C1 segment of cervical spinal cord (tissue), 14 donors: ENCODE measurements around the gene SOX4.
A peak's percentile ranks its signal among the peaks of the same experiment; 100 is the strongest.
"Not testable (repeated sequence)": the region's sequence is repeated elsewhere in the genome, so short reads cannot be mapped to it uniquely, and the experiment has no call there.

ENCODE experiments used
- DNase-seq, 14 donors: peaks; one replicate each; lab custom pipeline; 2025; lab: John Stamatoyannopoulos, UW

The SOX4 gene

DNA sequence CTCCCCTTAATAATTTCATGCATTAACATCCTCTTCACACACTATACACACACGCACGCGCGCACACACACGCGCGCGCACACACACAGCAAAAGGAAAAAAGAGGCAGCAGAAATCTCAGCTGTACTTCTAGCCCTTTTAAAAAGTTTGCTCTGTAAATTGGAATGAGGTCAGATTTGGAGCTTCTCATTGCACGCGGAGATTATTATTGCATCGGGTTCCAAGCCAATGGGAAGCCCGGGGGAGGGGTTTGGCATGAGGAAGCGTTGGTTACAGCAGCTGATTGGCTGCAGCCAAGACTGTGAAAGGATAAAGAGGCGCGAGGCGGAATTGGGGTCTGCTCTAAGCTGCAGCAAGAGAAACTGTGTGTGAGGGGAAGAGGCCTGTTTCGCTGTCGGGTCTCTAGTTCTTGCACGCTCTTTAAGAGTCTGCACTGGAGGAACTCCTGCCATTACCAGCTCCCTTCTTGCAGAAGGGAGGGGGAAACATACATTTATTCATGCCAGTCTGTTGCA lies at the start of gene SOX4:
Gene SOX4 (plus strand): TSS at position 340 of the 515 bp plus-strand sequence. CDS start 784 bp downstream, outside the sequence.
- peak; percentile 8 to 93 (median 78) for DNase-seq

DNA sequence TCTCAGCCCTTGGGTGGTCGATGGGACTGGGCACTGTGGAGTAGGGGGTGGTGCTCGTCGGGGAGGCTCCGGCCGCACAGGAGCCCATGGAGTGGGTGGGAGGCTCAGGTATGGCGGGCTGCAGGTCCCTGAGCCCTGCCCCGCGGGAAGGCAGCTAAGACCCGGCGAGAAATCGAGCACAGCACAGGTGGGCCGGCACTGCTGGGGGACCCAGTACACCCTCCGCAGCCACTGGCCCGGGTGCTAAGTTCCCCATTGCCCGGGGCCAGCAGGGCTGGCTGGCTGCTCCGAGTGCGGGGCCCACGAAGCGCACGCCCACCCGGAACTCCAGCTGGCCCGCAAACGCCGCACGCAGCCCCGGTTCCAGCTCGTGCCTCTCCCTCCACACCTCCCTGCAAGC lies 41.3 kb upstream of the SOX4 start:
- DNase-seq = not testable (repeated sequence)

DNA sequence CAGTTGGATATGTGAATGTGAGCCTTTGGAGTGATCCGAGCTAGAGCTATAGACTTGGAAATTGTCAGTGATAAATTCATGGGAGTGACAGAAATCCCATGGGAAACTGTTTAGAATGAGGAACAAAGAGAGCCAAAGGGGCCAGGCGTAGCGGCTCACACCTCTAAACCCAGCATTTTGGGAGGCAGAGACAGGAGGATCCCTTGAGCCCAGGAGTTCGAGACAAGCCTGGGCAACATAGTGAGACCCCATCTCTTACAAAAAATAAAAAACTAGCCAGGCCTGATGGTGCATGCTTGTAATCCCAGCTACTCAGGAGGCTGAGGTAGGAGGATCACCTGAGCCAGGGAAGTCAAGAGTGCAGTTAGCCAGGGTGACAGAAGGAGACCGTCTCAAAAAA lies 39.3 kb upstream of the SOX4 start:
- no peak for DNase-seq

DNA sequence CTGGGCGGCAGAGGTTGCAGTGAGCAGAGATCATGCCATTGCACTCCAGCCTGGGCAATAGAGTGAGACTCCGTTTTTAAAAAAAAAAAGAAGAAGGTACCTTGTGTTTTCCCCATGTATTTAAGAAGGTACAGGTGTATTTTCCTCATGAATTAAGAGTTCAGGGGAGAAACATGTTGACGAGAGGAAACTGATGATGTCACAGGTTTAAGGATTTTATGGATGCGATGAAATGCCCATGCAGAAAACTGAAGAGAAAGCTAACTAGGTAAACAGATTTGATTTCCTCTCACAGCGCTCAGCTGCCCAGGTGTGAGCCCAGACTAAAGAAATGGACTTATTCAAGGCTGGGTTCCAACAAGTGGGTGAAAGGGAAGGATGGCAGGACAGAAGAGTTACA lies 38.4 kb upstream of the SOX4 start:
- no peak for DNase-seq

DNA sequence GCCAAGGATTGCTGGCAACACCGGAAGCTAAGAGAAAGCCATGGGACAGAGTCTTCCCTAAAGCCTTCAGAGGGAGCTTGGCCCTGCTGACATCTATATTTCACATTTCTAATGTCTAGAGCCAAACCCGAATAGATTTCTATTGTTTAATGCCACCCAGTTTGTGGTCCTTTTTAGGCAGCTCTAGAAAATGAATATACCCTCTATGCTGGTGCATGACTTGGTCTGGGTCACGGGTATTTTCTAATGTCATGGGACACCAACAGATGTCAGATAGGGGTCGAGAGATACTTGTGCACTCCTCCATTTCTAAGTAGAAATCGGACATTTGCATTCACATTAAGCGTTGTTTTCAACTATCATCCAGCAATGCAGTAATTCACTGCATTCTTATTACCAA lies 37.0 kb upstream of the SOX4 start:
- DNase-seq = no peak

DNA sequence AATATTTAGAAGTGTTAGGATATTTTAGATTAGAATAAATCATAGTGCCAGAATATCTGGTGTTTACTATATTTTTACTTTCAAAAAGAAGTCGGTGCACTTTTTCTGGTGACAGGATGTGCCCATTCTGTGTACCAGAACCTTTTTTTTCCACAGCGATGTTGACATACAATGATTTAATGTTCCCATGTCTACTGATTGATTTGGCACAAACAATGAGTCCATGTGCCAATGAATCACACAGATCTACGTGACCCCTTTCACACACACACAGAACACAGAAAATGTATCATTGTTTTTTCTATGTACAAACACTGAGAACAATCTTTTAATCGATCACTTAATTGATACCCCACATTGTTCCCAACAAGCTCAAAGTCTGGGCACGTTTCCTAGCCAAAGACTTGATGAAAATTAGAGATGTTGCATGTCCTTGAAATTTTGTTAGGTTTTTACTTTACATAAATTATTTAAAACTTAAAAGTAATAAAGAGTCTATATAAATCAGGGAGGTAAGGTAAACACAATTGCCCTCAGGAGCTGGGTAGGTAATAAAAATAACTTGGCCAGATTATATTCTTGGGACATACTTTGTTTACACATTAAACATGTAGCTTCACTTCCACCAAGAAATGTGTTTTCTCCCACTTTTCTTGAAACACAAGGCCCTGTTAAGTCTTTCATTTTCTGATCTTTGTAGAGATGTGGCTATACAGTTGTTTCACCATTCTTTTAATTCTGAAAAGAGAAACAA lies 36.4 kb upstream of the SOX4 start:
- no peak for DNase-seq

DNA sequence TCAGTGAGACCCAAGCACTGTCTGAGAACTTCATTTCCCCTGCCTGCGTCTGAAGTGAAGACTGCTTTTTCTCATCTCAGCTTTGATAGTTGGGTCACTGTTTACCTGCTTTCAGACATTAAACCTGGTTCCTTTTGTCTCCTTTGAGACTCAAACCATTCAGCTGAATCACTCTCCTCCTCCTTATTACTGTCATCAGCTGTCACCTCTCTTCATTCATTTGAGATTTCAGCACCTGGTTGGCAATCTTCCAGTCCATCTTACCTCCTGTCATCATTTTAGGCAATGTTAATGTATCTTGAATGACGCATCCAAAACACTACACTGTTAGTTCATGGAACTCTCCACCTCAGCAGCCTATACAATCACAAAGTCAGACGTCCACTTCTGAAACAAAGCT lies 34.3 kb upstream of the SOX4 start:
- no peak for DNase-seq

DNA sequence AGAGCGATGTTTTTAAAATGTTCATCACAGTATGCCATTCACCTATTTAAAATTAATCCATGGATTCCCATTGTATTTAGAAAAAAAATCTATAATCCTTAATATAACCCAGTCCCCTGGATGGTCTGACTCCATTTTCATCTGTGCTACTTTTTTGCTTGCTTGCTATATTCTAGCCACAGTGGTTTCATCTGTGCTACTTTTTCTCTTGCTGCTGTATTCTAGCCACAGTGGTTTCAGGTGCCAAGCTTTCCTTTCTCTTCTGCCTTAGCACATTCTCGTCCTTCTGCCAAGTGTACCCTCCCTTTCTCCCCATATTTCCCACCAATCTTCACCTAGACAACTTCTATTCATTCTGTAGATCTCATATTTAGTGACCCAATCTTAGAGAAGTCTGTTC lies 33.3 kb upstream of the SOX4 start:
- DNase-seq = no peak

DNA sequence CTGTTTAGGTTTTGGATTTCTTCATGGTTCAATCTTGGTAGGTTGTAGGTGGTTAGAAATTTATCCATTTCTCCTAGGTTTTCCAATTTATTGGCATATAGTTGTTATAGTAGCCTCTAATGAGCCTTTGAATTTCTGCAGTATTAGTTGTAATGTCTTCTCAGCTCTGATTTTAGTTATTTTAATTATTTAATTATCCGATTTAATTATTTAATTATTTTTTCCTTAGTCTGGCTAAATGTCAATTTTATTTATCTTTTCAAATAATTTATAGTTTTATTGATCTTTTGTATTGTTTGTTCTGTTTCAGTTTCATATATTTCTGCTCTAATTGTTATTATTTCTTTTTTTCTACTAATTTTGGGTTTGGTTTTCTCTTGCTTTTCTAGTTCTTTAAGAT lies 28.1 kb upstream of the SOX4 start:
- no peak for DNase-seq

DNA sequence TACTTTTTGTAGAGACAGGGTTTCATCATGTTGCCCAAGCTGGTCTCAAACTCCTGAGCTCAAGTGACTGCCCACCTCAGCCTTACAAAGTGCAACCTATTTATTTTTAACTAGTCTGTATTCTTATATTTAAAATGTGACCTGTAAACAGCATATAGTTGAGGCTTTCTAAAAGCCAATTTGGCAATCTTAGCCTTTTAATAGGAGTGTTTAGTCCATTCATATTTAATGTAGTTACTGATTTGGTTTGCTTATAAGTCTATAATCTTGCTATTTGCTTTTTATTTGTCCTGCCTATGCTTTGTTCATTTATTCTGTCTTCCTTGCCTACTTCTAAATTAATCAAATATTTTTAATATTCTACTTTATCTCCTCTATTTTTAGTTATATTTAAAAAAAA lies 15.0 kb upstream of the SOX4 start:
- no peak for DNase-seq

DNA sequence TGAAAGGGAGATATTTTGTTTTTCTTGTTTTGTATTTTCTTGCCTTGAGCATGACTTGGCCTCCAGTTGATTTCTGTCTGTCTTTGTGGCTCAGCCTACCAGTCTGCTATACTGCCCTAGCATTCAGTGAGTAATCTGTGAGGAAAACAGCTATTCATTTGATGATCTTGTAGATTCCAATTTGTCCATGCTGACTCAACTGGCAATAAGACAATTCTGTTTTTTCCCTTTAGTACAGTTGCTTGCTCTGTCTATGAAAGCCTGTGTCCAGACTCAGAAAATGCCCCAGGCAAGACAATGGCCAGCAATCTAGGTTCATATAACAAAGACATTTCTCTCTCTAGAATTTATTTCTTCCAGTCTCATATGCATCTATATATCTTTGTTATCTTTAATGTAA lies 10.9 kb upstream of the SOX4 start:
- no peak for DNase-seq

DNA sequence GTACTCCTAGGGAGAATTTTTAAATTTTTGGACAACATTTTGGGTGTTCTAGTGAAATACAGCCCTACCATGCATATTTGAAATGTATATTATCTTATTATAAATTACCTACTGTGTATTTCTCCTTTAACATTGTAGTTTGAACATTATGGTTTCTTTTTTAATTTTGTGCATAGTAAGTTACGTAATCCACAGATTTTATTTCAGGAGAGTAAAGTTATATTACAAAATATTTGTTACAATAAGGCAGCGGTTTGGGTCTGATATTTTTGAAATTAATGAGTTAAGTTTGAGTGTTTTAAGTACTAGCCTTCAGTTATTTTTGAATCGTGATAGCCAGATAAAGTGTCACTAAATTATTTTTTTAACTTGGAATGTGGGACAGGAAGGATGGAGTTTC lies 7.3 kb upstream of the SOX4 start:
- peak in 1 of 14 donors; percentile 33 for DNase-seq

DNA sequence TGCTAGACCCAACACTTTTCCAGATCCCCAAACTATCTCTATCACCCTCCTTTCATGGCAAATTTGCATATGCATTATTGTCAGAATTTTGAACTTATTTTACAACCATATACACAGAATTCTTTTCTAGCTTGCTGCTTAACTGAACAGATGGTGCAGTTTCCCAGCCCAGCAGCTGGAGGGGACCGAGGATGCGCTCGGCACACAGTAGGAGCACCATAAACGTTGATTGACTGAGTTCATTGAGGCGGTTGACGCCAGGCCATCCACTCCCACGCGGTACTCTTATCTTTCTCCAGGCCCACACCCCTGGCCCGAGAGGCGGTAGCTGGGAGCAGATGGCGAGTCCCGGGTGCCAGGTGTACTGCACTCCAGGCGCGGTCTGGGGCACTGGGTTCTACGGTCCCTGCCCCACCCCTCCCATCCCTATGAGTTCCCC lies 6.8 kb upstream of the SOX4 start:
- peak in 2 of 14 donors; percentile 54 to 90 for DNase-seq

DNA sequence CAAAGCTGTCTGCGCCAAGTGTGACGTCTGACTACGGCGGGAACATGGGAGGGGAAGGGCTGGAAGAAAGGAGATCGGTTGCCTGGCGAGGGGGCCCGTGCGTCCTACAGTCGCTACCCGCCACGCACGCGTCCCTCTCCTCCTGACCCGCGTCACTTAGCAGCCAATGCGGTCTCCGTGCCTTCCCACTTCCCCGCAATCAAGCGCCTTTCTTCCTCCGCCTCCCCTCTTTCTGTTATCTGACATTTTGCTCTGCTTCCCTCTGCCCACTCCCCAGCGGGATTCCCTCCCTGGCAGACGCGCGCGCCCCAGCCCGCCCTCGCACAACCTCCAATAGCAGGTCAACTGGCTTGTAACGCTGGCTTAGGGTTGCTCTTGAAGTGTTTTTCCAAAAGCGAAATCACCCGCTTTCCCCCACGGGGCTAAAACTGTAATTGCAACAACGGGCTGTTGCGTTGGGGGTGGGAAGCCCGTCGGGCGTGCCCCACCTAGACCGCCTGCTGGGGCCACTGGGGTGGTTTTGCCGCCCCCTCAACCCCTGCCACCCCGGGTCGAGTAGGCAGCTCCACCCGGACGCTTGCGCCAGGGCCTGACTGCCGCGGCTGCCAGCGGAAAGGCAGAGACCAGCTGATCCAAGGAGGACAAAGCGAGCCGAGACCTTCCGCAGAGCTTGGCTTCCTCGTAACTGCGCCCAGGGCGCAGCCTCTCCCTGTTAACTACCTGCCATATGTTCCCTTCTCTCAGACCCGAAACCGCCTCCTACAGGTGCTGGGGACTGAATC lies 6.2 kb upstream of the SOX4 start:
- DNase-seq = peak in 11 of 14 donors; percentile 19 to 89 (median 38)

DNA sequence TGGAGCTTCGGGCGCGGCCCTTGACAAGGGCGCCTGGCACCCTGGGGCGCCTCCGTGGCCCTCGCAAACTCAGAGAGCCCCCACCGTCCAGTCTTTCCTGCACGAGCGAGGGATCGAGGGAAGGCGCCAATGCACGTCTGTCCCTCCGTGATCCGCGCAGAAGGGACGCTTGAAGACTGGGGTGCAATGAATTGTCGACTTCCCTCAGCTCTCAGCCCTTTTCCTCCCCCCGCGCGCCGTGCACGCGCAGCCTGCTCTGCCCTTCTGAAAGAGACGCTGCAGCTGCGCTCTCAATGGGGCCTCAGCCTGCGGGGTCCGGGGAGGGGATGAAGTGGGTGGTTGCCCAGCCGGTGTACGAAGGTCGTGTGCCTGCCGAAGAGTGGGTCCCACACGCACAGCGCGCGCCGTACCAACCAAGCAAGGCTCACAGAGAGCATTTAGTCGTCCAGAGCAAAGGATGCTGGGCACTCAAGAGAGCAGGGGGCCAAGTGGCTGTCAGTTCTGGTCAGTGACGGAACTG lies 5.5 kb upstream of the SOX4 start:
- peak in 9 of 14 donors; percentile 23 to 89 (median 48) for DNase-seq

DNA sequence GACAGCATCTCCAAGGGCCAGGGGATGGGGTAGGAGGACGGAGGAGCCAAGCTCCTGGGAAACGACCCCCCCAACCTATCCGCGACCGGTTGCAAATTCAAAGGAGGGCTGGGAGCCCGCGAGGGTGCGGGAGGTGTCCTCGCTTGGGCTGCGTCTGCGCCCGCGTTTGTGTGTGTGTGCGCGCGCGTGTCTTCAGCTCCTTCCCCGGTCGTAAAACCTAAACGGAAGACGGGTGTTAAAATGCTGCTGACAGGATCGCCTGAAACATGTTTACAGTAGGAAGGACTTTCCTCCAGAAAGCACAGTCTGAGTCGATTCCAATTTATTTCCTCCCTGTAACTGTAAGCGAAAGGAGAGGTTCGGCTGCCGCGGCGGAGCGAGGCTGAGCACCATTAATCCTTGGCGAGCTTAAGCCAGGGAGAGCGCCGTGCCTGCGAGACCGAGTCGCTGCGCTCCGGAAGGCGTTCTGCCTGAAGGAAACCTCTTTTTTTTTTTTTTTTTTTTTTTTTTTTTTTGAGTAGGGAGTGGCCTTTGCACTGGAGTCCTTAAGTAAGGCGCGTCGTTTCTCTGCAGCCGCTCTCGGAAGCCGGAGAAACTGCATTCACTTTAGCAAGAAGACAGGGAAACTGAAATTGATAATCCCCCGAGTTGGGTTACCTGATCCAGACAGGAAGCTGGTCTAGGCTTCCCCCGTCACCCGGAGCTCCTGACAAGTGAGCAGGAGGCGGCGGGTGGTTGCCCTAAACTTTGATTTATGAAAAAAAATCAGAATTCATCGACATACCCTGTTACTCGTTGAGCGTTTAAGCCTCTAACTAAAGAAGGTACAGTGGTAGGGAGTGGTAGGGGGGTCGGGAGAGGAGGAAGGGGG lies 4.8 kb upstream of the SOX4 start:
- peak in 7 of 14 donors; percentile 24 to 82 (median 50) for DNase-seq

DNA sequence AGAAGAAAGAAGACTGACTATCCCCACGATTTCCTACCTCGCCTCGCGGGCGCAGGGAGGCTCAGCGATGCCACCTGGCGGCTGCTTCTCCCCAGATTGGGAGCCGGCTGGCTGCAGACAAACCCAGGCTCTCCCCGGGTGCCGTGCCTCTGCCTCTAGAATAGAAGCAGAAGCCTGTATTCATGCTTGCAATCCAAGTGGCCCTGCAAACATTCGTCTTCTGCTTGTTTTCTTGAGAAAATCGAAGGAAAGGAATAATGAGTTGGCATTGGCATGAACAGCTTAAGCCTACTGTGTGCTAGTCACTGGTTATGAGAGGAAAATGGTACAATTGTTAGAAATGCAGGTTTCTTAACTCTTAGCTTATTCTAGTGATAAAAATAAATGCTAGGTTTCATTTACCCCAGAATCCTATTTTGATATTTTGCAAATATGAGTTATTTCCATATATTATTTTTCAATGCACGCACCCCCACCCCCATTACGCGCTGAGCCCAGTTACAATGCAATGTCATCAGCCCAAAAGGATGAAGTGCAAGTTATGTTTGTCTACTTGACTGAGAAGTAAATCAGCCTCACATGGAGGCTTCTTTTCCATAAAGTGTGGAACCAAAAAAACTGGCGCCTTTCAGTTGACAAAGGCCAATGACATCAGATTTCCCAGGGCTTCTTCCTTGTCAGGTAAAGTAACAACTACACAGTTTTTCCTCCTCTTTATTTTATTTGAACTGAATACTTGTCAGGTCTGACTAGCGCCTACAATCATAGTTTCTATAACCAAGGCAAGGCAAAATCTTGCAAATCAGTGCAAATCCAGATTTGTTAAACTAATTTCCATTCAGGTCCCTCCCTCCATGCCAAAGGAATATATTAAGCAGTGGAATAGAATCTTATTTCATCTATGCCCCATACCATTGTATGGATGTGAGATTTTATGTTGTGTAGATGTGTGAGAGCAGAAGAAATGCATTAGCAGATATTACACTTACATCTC lies 3.9 kb upstream of the SOX4 start:
- peak in 13 of 14 donors; percentile 8 to 87 (median 67) for DNase-seq

DNA sequence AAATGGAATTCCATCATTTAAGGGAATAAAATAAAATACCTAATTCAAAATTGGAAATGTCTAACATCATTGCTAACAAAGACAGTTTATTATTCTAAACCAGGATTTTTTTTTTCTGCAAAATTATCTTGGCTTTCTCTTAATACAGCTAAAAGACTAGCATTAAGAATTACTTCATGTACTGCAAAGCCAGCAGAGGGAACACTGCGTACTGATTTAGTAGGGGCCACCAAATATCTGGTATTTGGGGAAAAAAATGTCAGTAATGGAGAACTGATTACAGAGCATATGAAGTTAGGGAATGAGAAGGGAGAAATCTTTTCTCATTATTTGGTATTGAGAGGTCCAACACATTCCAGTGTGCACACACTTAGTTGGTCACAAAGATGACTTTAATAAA lies 3.2 kb upstream of the SOX4 start:
- no peak for DNase-seq

DNA sequence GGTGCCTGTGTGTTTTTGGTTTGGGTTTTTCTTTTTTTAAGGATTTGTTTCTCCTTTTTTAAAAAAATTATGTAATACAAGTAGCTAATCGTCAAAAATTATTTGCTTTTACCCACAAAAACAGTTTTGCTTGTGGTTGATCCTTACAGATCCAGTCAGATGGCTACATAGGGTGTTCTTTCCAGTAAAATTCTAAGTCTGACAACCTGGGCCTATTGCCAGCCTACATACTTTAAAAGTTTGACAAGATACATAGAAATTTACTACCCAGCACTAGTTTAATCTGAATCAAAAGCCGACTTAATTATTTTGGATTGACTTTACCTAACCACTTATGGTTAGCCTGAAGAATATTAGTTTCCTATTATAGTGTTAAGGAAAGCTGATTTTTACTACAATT lies 2.1 kb upstream of the SOX4 start:
- DNase-seq = no peak

DNA sequence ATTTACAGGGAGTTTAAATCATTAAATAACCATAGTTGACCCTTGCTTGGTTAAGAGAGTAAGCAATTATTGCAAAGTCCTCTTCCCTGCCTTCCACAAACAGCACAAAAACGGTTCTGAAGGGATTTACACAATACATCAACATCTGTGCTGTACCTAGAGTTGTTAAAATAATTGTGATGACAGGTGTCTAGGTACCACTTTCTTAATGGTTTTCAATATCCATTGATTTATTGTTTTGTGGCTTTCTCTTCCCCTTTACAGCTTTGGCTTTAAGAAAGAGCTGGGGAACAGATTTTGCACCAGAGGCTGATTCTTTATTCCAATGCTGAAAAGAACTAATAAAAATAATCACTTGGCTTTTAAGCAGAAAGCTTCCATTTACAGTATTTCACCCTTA lies 598 bp upstream of the SOX4 start:
- no peak for DNase-seq
